Stimulated activated CD8-positive, alpha-beta memory T cell treated with anti-CD3 and anti-CD28 coated beads, Interleukin-12 subunit alpha, Interleukin-12 subunit beta, amount 100 ng/mL, for 4 hours (primary cell): ENCODE data around the gene ALDH18A1.

Source experiments
- DNase-seq: peaks from one replicate; pipeline ENCODE4 v3.0.0-alpha.2; 2020; ENCODE audit warnings: low read depth

The ALDH18A1 gene

DNA sequence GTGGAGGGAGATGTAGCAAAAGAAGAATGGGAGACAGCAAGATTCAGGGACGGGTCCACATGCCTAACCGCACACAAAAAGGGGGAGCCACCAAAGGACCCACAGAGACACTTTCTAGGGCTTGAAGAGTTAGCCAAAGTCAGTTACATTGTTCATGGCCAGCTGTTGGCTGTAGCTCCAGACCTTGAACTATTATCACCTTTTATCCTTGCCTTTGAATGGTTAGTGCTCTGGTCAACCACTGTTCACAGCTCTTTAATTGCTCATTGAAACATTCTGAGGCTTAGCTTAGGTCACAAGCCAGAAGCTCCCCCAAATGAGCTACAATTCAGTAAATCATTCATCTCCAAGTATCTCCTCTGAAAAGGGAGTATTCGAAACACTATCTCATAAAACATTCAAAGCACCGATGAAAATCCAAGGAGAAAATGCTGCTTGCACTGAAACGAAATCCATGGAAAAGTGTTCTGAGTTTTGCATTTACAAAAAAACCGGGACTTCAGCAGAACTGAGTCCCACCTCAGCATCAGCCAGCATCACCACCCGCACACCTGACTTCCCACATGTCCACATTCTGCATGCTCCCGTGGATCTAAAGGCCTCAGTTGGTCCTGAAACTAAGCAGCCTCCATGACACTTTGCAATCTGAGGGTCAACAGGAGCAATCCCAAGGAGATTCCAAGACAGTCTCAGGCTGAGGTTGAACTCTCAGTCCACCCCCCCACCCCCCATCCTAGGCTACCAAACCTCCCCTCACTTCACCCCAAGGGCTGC lies 99.3 kb downstream of the ALDH18A1 start:
- DNase-seq: no peak
